MM.1S (cell line): ENCODE results near the gene MTHFD2.

Experiments used
- EZH2 ChIP-seq: fragments of 300-600 bp; sonication (generic); optimal IDR thresholded peaks from 2 replicates; pipeline ENCODE3; 2017; ENCODE audit warnings: low read depth, mild to moderate bottlenecking, antibody characterized with exemption, low read length, mixed read lengths
- TF ChIP-seq, protein P1 (sequence below): fragments of 300-600 bp; sonication (generic); IDR thresholded peaks from 2 replicates; pipeline ENCODE4 v1.5.1; 2016; ENCODE audit warnings: antibody characterized with exemption, low read length, mixed read lengths

DNA sequence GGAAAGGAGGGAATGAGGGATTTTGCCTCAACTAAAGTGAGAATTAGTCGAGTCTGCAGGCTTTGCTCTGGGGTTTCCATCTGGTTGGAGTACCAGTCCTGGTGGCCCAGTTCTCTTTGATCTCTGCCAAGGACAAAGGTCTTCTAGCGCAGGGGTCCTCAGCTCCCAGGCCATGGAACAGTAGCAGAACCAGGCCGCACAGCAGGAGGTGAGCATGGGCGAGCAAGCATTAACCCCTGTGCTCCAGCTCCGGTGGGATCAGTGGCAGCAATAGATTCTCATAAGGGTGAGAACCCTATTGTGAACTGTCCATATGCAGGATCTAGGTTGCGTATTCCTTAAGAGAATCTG lies 23.9 kb downstream of the MTHFD2 start:
- TF ChIP-seq, protein P1, sequence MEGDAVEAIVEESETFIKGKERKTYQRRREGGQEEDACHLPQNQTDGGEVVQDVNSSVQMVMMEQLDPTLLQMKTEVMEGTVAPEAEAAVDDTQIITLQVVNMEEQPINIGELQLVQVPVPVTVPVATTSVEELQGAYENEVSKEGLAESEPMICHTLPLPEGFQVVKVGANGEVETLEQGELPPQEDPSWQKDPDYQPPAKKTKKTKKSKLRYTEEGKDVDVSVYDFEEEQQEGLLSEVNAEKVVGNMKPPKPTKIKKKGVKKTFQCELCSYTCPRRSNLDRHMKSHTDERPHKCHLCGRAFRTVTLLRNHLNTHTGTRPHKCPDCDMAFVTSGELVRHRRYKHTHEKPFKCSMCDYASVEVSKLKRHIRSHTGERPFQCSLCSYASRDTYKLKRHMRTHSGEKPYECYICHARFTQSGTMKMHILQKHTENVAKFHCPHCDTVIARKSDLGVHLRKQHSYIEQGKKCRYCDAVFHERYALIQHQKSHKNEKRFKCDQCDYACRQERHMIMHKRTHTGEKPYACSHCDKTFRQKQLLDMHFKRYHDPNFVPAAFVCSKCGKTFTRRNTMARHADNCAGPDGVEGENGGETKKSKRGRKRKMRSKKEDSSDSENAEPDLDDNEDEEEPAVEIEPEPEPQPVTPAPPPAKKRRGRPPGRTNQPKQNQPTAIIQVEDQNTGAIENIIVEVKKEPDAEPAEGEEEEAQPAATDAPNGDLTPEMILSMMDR = no peak
- TF ChIP-seq EZH2 = no peak
